GM19452 (cell line): ENCODE measurements around the gene PLEKHF1.

ENCODE experiments used
- ATAC-seq: cut with Tn5 transposase; IDR thresholded peaks from one replicate; pipeline ENCODE4 v1.9.1; 2021; ENCODE audit not compliant: unreplicated experiment

The PLEKHF1 gene

GRCh38 chr19:29677001-29677817 is 11.9 kb downstream of the PLEKHF1 start:
- ATAC-seq = no peak

GRCh38 chr19:29678484-29679106 is 13.3 kb downstream of the PLEKHF1 start:
- ATAC-seq = no peak

- no peak for ATAC-seq
Measured at GRCh38 chr19:29679598-29680210, 14.4 kb downstream of the PLEKHF1 start.

DNA sequence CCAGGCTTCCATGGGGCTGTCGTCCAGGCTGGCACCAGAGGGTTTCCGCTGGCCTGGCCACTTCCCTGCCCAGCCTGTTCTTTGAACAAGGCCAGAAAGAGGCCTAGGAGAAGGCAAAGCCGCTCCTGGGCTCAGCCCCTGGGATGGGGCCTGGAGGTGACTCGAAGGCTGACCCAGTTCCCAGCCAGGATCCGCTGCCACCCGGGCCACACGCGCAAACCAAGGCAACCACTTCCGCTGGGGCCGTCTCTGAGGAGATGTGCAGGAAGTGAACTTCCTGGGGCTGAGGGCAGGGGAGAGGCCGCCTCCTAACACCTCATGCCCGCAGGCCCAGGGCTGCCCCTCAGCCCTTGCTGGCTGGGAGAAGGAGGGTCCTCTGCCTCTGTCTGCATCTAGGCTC is 15.2 kb downstream of the PLEKHF1 start:
- peak; percentile 91 for ATAC-seq

- ATAC-seq = no peak
Measured at GRCh38 chr19:29680937-29681336, 15.7 kb downstream of the PLEKHF1 start.

DNA sequence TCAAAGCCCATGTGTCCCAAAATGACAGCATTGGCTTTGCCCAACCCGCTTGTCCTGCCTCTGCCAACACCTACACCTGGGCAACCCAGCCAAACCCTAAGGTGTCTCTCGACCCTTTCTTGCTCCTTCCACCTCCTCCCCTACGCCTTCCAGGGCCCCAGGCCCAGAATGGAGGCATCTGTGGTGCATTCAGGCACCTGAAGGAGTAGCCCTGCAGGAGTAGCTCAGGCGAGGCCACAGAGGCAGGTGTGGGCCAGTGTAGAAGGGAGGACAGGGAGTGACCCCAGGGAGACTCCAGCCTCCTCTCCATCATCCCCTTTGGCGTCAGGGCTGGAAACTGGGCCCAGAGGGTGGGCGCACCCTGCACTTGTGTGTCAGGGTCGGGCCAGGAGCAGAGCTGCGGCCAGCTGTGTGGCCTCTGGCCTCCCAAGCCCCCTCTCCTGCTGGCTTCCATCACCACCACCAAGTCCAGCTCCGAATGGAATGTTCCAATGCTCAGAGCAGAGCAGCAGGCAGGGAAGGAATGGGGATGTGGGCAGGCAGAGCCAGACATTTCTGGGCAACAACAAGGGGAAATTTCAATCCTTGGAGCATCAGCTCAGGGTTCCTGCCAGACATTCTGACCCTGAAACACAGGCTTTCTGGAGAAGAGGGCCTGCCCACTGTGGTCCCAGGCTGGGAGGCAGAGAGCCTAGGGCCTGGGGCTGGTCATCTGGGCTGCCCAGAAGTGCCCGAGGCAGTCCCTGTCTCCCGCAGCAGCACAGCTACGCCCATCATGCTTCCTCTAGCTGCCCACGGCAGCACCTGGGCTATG is 16.4 kb downstream of the PLEKHF1 start:
- ATAC-seq = no peak

DNA sequence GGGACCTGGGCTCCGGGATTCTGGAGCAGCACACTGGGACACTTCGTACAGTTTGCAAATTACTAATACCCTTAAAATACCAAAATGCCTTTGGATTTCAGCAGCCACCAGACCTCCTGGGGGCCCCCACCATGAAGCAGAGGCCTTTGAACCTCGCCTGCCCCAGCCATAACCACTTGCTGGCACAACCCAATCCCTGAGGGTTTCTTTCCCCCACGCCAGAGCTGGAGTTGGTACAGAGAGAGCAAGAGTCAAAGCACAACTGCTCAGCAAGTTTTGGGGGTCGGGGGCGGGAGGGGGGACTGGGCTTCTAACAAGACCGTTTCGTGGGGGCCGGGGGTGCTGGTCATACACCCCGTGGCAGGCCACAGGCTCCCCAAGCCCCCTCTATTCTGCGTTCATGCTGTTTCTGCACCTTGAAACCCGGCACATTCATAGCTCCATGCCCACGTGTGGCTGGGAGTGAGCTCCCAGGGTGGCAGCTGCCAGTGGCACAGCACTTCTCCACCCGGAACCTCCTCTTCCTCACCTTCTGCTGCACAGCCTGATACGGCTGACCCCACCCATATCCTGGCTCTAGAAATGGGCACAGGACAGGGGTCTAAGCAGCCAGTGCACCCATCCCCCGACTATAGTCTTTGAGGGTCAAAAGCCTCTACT is 17.1 kb downstream of the PLEKHF1 start:
- ATAC-seq = no peak

DNA sequence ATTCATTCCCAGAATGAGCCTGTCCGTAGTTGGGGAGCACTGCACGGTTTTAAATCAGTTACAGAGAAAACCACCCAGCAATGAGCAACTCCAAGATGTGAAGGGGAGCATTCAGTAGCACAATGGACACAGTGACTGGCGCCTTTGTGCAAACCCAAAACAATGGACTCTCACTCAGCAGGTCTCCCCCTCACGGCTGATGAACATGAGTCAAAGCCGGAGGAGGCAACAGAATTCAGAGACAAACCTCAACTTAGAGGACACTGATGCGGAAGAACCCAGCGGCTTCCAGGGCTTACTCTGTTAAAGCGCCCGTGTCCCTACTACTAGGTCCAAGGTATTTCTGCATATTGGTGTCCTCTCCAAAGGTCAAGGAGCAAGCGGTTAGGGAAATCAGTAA is 17.7 kb downstream of the PLEKHF1 start:
- no peak for ATAC-seq

DNA sequence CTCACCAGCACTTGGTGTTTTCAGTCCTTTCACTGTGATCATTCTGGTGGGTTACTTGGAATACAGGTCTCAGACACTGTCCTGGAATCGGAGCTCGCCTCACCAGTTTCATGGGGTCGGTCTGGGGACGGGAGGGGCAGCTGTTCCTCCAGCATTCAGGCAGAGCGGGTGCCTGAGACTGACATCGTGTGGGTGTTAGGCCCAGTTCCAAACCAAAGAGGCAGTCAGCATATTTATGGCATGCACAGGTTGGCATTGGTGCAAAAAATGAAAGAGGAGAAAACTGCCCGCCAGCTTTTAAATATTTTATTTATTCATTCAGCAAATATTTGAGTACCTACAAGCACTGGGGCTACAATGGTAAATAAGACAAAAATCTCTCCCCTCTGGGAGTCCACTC is 20.1 kb downstream of the PLEKHF1 start:
- ATAC-seq = no peak

DNA sequence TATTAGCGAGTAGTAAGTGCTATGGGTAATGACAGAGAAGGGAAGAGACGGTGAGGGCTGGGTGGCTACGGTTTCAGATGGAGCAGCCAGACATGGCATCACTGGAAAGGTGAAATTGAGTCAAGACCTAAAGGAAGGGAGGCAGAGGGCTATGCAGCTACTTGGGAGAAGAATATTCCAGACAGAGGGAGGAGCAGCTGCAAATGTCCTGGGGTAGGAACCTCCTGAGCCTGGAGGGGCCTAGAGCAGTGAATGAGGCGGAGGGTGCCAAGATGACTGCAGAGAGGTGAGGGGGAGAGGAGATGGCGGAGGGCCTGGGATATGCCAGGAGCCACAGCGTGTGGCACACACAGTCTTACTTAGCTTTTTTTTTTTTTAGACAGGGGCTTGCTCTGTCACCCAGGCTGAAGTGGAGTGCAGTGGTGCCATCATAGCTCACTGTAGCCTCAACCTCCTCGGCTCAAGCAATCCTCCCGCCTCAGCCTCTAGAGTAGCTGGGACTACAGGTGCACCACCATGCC is 21.1 kb downstream of the PLEKHF1 start:
- no peak for ATAC-seq

DNA sequence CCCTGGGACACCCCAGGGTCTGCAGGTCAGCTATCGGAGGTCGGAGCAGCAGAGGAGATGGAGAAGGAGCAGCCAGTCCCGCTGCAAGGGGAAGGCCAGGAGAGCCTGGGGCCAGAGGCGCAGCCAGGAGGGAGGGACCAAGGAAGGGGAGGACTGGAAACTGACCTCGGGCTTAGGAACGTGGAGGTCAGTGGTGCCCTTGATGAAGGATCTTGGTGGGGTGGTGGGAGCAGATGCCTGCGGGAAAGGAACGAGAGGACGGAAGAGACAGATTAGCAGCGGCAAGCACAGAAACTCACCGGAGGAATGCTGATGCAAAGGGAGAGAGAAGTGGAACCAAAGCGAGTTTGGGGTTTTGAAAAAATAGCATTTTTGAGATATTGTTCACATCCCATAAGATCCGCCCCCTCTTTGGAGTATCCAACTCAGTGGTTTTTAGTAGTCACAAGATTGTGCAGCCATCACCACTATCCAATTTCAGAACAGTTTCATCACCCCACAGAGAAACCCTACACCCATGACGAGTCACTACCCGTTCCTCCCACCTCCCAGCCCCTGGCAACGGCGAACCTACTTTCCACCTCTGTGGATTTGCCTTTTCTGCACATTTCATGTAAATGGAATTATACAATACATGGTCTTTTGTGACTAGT is 22.1 kb downstream of the PLEKHF1 start:
- no peak for ATAC-seq

- no peak for ATAC-seq
Measured at GRCh38 chr19:29687897-29688728, 22.9 kb downstream of the PLEKHF1 start.

- ATAC-seq = no peak
Measured at GRCh38 chr19:29690842-29691241, 25.6 kb downstream of the PLEKHF1 start.

DNA sequence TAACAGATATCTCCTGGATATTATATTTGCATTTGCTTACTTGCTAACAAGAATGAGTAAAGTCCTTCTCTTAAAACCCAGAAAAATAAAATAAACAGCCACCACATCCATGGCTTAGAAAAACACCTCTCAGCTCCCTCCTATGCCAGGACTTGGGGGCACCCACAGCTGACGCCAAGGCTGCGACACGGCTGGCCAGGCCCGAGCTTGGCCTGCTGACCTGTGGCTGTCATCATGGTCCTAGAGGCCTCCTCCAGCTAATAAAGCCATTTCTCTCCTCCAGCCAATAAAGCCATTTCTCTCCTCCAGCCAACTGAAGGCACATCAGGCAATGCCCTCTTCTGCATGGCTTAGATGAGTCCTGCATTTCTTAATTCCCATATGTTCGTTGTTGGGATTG is 28.9 kb downstream of the PLEKHF1 start:
- no peak for ATAC-seq

DNA sequence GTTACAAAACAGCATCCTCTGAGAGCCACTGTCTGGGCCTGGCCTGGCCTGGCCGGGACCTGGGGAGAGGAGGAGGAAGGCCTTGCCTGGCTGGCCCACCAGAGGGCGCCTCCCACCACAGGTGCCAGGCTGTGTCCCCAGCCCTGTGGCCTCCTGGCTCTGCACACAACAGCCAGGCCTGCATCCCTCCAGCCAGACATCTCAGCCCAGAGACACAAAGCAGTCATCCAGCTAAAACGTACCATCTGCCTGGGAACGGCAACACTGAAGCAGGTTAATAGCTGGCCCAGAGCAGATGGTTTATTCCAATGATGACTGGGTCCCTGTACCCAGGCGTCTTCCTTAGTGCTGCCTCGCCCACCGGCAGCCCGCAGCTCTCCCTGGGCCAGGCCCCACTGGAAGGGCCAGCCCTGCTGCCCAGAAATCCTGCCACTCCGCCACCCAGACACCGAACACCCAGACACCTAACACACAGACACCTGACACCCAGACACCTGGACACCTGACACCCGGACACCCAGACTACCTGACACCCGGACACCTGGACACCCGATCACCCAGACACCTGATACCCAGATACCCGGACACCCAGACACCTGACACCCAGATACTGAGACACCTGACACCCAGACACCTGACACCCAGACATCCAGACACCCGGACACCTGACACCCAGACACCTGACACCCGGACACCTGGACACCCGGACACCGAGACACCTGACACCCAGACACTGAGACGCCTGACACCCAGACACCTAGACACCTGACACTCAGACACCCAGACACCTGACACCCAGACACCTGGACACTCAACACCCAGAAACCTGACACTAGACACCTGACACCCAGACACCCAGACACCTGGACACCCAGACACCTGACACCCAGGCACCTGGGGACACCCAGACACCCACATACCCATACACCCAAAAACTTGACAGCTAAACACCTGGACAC is 29.7 kb downstream of the PLEKHF1 start:
- peak; percentile 97 for ATAC-seq

DNA sequence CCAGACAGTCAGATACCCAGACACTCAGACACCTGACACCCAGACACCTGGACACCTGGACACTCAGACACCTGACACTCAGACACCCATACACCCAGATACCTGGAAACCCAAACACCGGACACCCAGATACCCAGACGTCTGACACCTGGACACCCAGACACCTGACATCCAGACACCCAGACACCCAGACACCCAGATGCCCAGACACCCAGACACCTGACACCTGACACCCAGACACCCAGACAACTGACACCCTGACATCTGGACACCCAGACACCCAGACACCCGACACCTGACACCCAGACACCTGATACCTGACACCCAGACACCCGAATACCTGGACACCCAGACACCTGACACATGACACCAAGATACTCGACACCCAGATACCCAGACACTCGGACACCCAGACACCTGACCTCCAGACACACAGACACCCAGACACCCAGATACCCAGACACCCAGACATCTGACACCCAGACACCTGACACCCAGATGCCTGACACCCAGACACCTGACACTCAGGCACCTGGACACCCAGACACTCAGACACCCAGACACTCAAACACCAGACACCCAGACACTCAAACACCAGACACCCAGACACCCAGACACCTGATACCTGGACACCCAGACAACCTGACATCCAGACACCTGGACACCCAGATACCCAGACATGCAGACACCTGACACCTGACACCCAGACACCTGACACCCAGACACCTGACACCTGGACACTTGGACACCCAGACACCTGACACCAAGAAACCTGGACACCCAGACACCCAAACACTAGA is 30.7 kb downstream of the PLEKHF1 start:
- no peak for ATAC-seq

DNA sequence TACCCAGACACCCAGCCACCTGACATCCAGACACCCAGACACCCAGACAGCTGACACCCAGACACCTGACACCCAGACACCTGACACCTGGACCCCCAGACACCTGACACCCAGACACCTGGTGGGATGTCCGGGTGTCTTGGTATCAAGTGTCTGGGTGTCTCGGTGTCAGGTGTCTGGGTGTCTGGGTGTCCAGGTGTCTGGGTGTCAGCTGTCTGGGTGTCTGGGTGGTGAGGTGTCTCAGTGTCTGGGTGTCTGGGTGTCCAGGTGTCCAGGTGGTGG is 31.2 kb downstream of the PLEKHF1 start:
- ATAC-seq = no peak
